IMR-90 (cell line): Measurements from ENCODE around the gene CRACDL. TPM values are rescaled to one million over a fixed set of nuclear protein-coding genes. Genes with fewer than 3 reads are reported as not detected.

Source experiments
- ATAC-seq: fragments of 200-7000 bp; cut with Tn5 transposase; 2 replicates; pipeline ENCODE4 v1.9.1; 2020; ENCODE audit warnings: low read depth, mild to moderate bottlenecking, moderate library complexity
- BruUV-seq: library from RNA; stranded (reverse); fragments of 400-500 nt; replicated peaks from 2 replicates; lab custom pipeline; 2021; lab: Mats Ljungman, UMichigan
- CTCF ChIA-PET: fragments of 300-600 bp; formaldehyde crosslinking; extraction: SDS; loops from one replicate; lab custom pipeline; 2021; ENCODE audit warnings: antibody characterized with exemption; lab: Yijun Ruan, JAX
- POLR2A ChIA-PET: fragments of 300-600 bp; sonication (Branson Sonifier 250); formaldehyde crosslinking; loops from one replicate; lab custom pipeline; 2022; ENCODE audit warnings: antibody characterized with exemption; ENCODE audit not compliant: unreplicated experiment; lab: Charles Lee
- DNase-seq: peaks from one replicate; pipeline ENCODE4 v3.0.0; 2013
- H2AFZ ChIP-seq: replicated peaks from 2 replicates; pipeline ENCODE3; 2013; ENCODE audit warnings: low read length, mild to moderate bottlenecking; ENCODE audit not compliant: poor library complexity
- H2AK5ac ChIP-seq: 2 replicates; pipeline ENCODE4 v1.6.1; 2013; ENCODE audit warnings: low read depth, low read length, inconsistent platforms
- H2AK9ac ChIP-seq: replicated peaks from 2 replicates; pipeline ENCODE3; 2013; ENCODE audit warnings: mild to moderate bottlenecking, low read depth, low read length, moderate library complexity; ENCODE audit not compliant: poor library complexity
- H2BK120ac ChIP-seq: 2 replicates; pipeline ENCODE4 v1.6.1; 2013; ENCODE audit warnings: low read depth, low read length, inconsistent platforms
- H2BK15ac ChIP-seq: 3 replicates; pipeline ENCODE4 v1.6.1; 2013; ENCODE audit warnings: low read depth, low read length, inconsistent platforms
- H2BK20ac ChIP-seq: 2 replicates; pipeline ENCODE4 v1.6.1; 2013; ENCODE audit warnings: low read depth, mild to moderate bottlenecking, inconsistent platforms, low read length, moderate library complexity
- H2BK5ac ChIP-seq: 2 replicates; pipeline ENCODE4 v1.6.1; 2013; ENCODE audit warnings: mild to moderate bottlenecking, low read depth, low read length, inconsistent platforms; ENCODE audit not compliant: poor library complexity, severe bottlenecking
- H3K14ac ChIP-seq: replicated peaks from 2 replicates; pipeline ENCODE4 v1.6.1; 2013; ENCODE audit warnings: low read depth, low read length, inconsistent platforms
- H3K18ac ChIP-seq: 2 replicates; pipeline ENCODE4 v1.6.1; 2013; ENCODE audit warnings: low read depth, low read length, control low read depth
- H3K23ac ChIP-seq: 2 replicates; pipeline ENCODE4 v1.6.1; 2013; ENCODE audit warnings: low read depth, low read length, inconsistent platforms
- H3K27ac ChIP-seq: 2 replicates; pipeline ENCODE4 v1.5.1; 2013; ENCODE audit warnings: mild to moderate bottlenecking, control low read depth, low read length; ENCODE audit not compliant: insufficient read depth
- H3K27me3 ChIP-seq: 2 replicates; pipeline ENCODE4 v1.6.1; 2013; ENCODE audit warnings: low read length; ENCODE audit not compliant: control insufficient read depth, insufficient read depth
- H3K36me3 ChIP-seq: 2 replicates; pipeline ENCODE4 v1.6.1; 2013; ENCODE audit warnings: low read length, mixed read lengths; ENCODE audit not compliant: control insufficient read depth, insufficient read depth
- H3K4ac ChIP-seq: 2 replicates; pipeline ENCODE4 v1.6.1; 2013; ENCODE audit warnings: low read depth, low read length, inconsistent platforms
- H3K4me1 ChIP-seq: 2 replicates; pipeline ENCODE4 v1.6.1; 2013; ENCODE audit warnings: low read length, mixed read lengths; ENCODE audit not compliant: control insufficient read depth, insufficient read depth
- H3K4me2 ChIP-seq: 2 replicates; pipeline ENCODE4 v1.6.1; 2013; ENCODE audit warnings: low read depth, mild to moderate bottlenecking, control low read depth, low read length, moderate library complexity
- H3K4me3 ChIP-seq: 2 replicates; pipeline ENCODE4 v1.5.1; 2013; ENCODE audit warnings: low read depth, mild to moderate bottlenecking, control low read depth, low read length, moderate library complexity; ENCODE audit not compliant: insufficient read depth
- H3K56ac ChIP-seq: 2 replicates; pipeline ENCODE4 v1.6.1; 2013; ENCODE audit warnings: low read length, inconsistent platforms; ENCODE audit not compliant: insufficient read depth; ENCODE audit errors: extremely low read depth
- H3K79me1 ChIP-seq, 2 experiments: 2 replicates each; pipeline ENCODE4 v1.6.1; 2013; ENCODE audit warnings: low read length in 2 of 2, inconsistent platforms in 1 of 2, low read depth in 1 of 2
- H3K9ac ChIP-seq: 2 replicates; pipeline ENCODE4 v1.6.1; 2013; ENCODE audit warnings: low read depth, low read length, control low read depth
- H3K9me1 ChIP-seq: 2 replicates; pipeline ENCODE4 v1.6.1; 2013; ENCODE audit warnings: low read length, inconsistent platforms; ENCODE audit not compliant: insufficient read depth
- H3K9me3 ChIP-seq: 2 replicates; pipeline ENCODE4 v1.6.1; 2013; ENCODE audit warnings: low read length; ENCODE audit not compliant: control insufficient read depth, insufficient read depth
- H4K20me1 ChIP-seq: 2 replicates; pipeline ENCODE4 v1.6.1; 2013; ENCODE audit warnings: low read length, inconsistent platforms; ENCODE audit not compliant: insufficient read depth
- H4K5ac ChIP-seq: 2 replicates; pipeline ENCODE4 v1.6.1; 2013; ENCODE audit warnings: mild to moderate bottlenecking, low read depth, low read length, control low read depth
- H4K8ac ChIP-seq, 2 experiments: 2 replicates each; pipeline ENCODE4 v1.6.1; 2013; ENCODE audit warnings: low read depth in 2 of 2, low read length in 2 of 2, control low read depth in 1 of 2, inconsistent platforms in 1 of 2
- H4K91ac ChIP-seq: 2 replicates; pipeline ENCODE4 v1.6.1; 2013; ENCODE audit warnings: low read depth, low read length, inconsistent platforms; ENCODE audit not compliant: insufficient read depth
- MAFK ChIP-seq: IDR thresholded peaks from 2 replicates; pipeline ENCODE4 v1.6.1; 2012; ENCODE audit warnings: low read depth, low read length, improper control_type of control experiment
- POLR2A ChIP-seq: IDR thresholded peaks from 2 replicates; pipeline ENCODE4 v1.6.1; 2012; ENCODE audit warnings: mild to moderate bottlenecking, low read depth, low read length
- WGBS, 2 experiments: methylation state at CpG; one replicate each; pipeline versions ENCODE4 v1.1.5 to v1.1.7; 2013; ENCODE audit warnings: missing lambda C conversion rate in 2 of 2; ENCODE audit not compliant: insufficient read length in 1 of 2; ENCODE audit errors: extremely low coverage in 2 of 2; 5-methylcytosine and 5-hydroxymethylcytosine counted together
- dilution Hi-C: fragments of 300-500 bp; cut with HindIII; formaldehyde crosslinking; loops from one replicate; pipeline ENCODE4 v1.14.3; 2018; ENCODE audit warnings: low sequenced_read_pairs; ENCODE audit not compliant: unreplicated experiment
- in situ Hi-C: fragments of 300-500 bp; cut with MboI; formaldehyde crosslinking; loops from 3 replicates; pipeline ENCODE4 v1.14.3; 2019; ENCODE audit warnings: low sequenced_read_pairs, inconsistent platforms, mixed read lengths
- intact Hi-C: fragments of 100-400 bp; cut with micrococcal nuclease; formaldehyde crosslinking; loops from 2 replicates; pipeline ENCODE4 v1.10.0; 2022
- polyA plus RNA-seq, 3 experiments: library from polyadenylated mRNA; depleted of rRNA; stranded (reverse); fragments of >200 nt; gene quantifications; 2 replicates each; pipeline ENCODE4 v1.2.3, GENCODE V29; 2012; ENCODE audit warnings: low replicate concordance in 1 of 3
- total RNA-seq: library from RNA; depleted of rRNA; stranded (reverse); fragments of >200 nt; gene quantifications from 2 replicates; pipeline ENCODE4 v1.2.3, GENCODE V29; 2012

The CRACDL gene
- total and polyA plus RNA-seq, 2 of the 4 experiments (the other 2 are of a cell fraction), result not detected

GRCh38 chr2:98839292-98839691, 96.7 kb downstream of the CRACDL start:
- Histone ChIP-seq H3K9me1 (no peaks in the 10 kb centered on the region), H3K4ac (no peak overlapping the region), H2AK9ac (no peak overlapping the region), H3K4me2 (no peak overlapping the region), H2BK15ac (no peak overlapping the region), H2AK5ac (no peak overlapping the region), H3K56ac (no peak overlapping the region), H2BK20ac (no peak overlapping the region), H4K5ac (no peak overlapping the region), H4K8ac (no peak overlapping the region), H3K27me3 (peaks cover 3% of the 10 kb centered on the region; the same call in 1 of the 2 replicates), H3K36me3 (no peaks in the 10 kb centered on the region), H2AFZ (no peak overlapping the region), H4K91ac (no peak overlapping the region), H3K4me1 (no peaks in the 10 kb centered on the region), H3K79me1 (no peaks in the 10 kb centered on the region), H3K18ac (no peak overlapping the region), H3K4me3 (no peak overlapping the region), H3K23ac (no peak overlapping the region), H3K9me3 (no peaks in the 10 kb centered on the region), H3K14ac (no peak overlapping the region), H2BK5ac (no peak overlapping the region), H3K27ac (no peak overlapping the region), H2BK120ac (no peak overlapping the region), H4K20me1 (no peaks in the 10 kb centered on the region), H3K9ac (no peak overlapping the region)
- POLR2A ChIA-PET, result no interaction called here
- peak; percentile 19 for DNase-seq
- TF ChIP-seq POLR2A, result no peak
- TF ChIP-seq MAFK, result peak; percentile 15; the same call in 1 of the 2 replicates
- CTCF ChIA-PET, result no interaction called here
- WGBS, 2 experiments, result 0% methylated on average over 1 of the region's 3 CpGs; no CpG with 5 or more reads in 1 of the 2 experiments
- no TSS peak for BruUV-seq
- intact Hi-C loops (loop anchor here (5.0 to 10.0 kb wide), 3 partner anchors 656 to 1423 kb away; partner anchors contain the start of gene REV1), dilution Hi-C loops (no loop called here), in situ Hi-C loops (loop anchor here (25.0 kb wide), 1 partner anchor 427 kb away; no protein-coding TSS in a partner anchor)
- ATAC-seq, result no peak
